ENCODE data around the gene NDRG2.
"Not testable (repeated sequence)": the region's sequence is repeated elsewhere in the genome, so short reads cannot be mapped to it uniquely, and the experiment has no call there.

NDRG2 gene

DNA sequence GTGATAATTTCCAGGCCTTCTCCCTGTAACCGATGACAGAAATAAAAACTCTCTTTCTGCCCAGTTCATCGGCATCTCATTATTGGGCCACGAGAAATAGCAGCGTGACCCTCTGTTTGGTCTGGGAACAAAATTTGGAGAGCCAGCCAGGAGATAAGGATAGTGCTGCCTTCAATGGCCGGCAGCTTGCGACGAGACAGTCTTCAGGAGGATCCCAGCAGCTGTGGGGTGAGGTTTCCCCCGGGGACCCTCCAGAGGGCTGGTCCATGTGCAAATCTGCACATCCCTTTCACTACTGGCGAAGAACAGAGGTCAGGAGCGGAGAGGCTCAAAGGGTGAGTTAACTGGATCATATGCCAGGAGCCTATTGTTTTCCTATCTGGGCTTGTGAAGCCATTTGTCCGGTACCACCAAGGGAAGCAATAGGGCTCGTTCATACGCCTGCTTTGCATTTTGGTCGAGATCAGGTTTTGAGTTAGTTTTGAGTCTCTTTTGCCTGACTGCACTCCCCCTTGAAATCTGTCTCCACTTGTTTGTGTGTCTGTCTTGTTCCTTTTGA, 21.0 kb downstream of the NDRG2 start:
- no peak for DNase-seq

DNA sequence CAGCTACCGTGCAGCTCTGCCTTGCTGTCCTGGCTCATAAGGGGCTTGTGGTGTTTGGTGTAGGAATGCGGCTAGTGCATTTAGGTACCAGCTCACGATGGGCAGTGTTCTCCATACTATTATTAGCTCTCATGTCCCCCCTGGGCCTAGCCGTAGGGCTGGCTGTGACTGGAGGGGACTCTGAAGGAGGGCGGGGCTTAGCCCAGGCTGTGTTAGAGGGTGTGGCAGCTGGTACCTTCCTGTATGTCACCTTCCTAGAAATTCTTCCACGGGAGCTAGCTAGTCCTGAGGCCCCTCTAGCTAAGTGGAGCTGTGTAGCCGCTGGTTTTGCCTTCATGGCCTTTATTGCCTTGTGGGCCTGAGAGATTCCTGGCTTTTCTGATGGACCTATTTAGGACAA, 23.6 kb downstream of the NDRG2 start:
- DNase-seq = no peak

DNA sequence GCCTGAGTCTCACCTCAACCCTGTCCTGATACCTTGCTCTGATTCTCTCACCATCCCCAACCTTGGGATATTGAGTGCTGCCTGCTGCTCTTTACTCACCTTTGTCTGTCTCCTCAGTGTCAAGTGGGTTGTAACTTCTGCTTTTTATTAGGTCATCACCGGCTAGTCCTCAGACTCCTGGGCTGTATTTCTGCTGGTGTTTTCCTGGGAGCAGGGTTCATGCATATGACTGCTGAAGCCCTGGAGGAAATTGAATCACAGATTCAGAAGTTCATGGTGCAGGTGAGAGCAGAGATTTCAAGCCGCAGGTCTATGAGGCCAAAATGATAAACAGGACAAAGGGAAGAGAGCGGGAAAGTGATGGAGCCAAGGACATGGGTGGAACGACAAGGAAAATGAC, 25.3 kb downstream of the NDRG2 start:
- no peak for DNase-seq

DNA sequence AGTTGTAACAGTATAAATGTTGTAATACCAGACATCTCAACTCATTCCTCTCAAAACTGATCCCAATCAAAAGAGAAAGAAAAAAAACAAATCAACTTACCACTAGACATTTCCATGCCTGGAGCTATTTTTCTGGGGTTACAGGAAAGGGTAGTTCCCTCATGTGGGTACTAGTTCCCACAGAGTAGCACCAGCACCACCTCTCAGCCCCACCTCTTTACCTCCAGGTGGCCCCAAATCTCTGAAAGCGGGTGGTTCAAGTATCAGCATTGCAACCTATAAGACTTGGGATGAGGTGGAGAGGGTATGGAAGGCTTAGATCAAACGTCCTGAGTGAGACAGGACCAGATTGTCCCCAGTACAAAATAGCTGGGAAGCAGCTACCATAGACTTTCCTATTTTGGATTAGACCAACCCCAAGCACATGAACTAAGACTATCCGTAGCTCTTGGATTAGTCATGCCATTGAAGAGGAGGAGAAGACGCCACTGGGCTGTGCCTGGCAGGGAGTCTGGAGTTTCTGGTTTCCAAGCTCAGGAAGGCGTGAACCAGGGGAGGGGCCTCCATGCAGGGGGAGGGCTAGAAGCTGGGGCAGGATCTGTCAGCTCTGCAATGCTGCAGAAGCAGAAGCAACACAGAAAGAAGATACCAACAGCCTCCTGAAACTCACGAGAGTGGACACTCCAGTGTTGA, 26.0 kb downstream of the NDRG2 start, which contains the start of gene SLC39A2:
TSS of gene SLC39A2 (plus strand) at position 620 of the 693 bp plus-strand sequence. CDS start 154 bp downstream, outside the sequence.
- no peak for DNase-seq

DNA sequence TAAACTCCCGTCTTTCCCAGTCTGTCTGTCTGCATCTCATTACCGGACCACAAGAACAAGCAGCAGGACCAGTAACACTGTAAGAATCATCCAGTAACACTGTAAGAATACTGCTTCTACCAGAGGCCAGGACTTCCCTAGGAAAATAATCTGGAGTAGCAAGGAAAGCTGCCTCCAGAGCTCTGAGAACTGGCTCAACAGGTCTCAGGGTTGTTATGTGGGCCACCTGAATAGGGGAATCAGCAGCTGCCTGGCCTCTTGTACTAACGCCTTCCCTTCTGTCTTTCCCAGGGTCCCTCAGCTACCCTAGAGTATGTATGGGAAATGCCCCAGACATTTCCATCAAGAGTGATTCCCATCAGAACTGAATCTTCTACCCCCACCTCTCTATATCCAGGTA, 26.7 kb downstream of the NDRG2 start:
- DNase-seq = no peak

DNA sequence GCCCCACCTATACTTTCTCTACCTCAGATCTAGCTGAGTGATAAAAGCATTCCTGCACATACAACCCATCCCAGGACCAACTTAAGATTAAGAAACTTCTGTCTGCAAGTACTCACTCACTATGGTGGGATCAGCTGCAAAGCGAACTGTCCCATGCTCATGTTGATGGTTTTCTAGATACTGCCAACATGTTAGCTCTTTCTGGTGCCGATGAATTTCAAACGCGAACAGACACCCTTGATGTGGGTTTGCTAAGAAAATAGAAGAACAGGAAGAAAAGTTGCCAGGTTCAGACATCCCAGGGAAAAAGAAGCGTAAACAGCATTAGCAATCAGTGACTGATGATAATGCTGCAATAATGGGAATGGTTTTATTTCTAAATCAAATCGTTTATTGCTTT, 27.3 kb downstream of the NDRG2 start:
- DNase-seq = no peak

DNA sequence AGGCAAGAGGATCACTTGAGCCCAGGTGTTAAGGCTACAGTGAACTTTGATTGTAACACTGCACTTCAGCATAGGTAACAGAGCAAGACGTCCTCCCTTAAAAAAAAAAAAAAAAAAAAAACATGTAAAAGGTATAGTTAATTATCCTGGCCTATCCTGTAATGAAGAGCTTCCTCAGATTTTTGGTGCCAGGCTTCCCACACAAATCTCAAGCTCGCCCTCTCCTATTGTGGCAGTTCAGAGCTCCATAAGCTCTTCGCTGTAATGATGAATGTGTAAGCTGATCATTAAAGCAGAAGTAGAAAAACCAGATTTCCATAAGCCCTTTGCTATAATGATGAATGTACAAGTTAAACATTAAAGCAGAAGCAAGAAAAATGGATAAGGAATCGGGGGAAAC, 27.7 kb downstream of the NDRG2 start:
- no peak for DNase-seq

DNA sequence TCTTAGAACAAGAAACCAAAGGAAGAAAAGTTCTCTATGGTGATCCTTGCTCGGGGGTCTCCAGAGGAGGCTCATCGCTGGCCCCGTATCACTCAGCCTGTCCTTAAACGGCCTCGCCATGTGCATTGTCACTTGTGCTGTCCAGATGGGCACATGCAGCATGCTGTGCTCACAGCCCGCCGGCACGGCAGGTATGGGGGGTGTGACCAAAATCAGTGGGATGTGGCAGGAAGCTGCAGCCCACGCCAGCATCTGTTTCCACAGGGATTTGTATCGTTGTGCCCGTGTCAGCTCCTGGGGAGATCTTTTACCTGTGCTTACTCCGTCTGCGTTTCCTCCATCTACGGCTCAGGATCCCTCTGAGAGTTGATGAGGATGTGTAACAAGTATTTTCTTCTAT, 28.3 kb downstream of the NDRG2 start:
- no peak for DNase-seq

DNA sequence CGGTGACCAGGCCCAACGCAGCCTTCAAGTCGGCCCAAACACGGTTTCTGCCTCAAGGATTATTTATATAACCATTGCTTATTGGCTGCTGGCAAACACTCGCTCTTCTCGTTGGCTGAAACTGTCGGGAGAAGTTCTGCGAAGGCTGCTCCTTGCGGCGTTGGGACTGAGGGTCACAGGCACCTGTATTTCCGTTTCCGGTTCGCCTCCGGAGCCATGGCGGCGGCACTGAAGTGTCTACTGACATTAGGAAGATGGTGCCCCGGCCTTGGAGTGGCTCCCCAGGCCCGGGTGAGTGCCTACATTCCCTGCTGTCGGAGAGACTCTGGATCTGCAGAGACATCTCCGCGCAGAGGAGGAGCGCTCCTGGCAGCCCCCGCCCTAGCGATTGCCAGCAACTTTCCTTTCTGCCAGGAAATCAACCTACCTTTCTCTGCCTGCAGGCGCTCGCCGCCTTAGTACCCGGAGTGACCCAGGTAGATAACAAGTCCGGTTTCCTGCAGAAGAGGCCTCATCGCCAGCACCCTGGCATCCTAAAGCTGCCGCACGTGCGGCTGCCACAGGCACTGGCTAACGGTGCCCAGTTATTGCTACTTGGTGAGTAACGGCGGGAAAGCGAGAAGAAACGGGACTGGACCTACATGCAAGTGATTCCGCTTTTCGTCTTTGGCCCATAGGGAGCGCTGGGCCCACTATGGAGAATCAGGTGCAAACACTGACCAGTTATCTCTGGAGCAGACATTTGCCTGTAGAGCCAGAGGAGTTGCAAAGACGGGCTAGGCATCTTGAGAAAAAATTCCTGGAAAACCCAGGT, 34.9 kb downstream of the NDRG2 start, which contains the start of gene METTL17:
TSS of gene METTL17 (plus strand) at position 194 of the 814 bp plus-strand sequence. CDS start at position 217, 23 bp downstream.
- peak; percentile 100 for DNase-seq

DNA sequence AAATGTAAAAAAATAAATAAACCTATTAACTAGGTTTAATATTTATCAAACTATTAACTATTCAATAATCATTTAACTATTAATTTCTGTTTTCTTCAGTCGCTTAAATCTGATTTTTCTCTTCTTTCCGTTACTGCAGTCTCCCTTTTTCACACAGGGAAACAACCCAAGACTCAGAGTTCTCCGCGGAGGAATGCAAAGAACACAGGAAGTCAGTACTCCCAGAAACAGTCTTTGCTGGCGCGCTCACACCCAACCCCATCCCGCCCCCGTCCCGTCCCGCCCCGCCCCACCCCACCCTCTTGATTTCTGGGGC, 35.4 kb downstream of the NDRG2 start:
- no peak for DNase-seq

DNA sequence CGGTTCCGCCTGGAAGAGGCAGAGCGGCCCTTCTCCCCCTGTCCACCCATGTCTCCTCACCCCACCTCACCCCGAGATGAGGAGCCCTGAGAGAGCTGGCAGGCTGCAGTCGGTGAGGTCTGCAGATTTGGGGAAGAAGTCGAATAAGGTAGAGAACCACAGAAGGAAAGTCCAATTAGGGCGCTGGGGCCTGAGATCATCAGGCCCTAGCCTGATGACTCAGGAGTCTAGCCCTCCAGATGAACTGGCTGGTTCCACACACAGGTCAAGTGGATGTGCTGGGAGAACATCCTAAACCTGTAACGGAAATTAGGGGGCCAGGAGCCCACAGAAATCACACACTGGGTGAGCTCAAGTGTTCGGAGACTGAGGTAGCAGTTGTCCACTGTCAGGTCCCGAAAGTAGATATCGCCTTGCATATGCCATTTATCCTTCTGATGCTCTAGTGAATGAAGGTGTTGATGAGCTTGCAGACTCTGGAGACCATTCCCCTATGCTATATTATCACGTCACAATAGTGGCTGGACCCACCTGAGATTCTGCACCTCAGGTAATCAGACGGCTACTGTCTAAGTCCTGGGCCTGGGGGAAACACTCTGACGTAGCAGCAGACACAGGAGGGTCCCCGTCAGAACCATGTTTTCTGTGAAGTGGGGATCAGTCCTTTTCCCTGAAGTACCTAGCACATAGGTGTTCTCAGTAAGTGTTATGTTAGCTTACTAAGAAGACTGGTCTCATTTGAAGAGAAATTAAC, 36.0 kb downstream of the NDRG2 start:
- no peak for DNase-seq

DNA sequence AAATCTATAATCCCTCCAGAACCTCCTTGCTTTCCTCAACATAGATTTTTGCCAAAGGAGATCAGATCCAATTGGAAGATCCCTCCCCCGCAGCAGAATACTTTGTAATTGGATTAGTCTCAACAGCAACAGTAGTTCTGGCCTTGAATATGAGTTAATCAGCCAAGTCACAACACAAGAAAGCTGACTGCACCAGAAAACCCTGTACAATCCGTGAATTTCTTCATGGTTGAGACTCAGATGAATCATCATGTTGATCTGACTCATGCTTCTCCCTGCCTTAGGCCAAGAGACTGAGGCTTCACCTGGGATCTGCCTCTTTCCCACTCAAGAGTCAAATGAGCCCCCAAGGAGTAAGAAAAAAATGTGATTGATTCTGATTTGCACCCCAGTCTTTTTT, 38.0 kb downstream of the NDRG2 start:
- no peak for DNase-seq

DNA sequence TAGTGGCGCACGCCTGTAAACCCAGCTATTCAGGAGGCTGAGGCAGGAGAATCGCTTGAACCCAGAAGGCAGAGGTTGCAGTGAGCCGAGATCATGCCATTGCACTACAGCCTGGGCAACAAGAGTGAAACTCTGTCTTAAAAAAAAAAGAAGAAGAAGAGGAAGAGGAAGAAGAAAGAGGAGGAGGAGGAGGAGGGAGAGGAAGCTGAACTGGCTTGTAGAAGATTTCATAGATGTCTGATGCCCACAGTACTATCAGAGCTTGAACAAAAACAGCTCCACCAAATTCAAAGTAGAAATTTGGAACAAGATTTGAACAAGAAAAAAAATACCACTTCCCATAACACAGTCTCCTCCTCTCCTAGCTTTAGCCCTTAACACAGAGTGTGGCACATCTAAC, 39.2 kb downstream of the NDRG2 start:
- DNase-seq = not testable (repeated sequence)

DNA sequence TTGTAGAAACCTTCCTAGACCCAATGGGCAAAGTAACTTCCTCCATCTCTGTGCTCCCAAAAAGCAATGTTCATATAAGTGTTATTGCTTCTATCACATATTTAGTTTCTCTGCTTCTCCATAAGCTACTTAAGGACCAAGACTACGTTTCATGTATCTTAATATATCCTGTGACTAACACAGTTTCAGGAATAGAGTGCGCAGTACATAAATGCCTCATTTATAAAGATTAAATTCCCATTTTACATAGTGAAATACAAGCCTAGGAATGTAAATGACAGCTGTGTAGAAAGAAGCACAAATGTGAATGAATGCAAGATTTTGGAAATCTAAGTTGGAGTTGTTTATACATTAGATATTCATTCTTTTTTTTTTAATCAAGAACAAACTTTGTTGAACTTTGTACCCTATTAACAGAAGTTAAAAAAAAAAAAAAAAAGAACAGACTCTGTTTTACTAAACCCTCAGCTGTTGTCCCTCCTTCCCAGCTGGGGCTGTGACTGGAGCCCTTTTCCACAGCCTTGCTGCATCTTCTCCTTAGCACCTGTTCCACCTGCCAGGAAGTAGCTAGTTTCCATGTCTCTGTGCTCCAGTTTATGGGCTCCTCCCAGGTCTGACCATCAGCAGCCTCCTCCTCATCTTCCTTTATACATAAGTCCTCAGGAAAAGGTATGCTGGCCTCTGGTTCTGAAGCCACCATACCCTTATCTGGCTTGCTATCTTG, 42.1 kb downstream of the NDRG2 start:
- DNase-seq = no peak

DNA sequence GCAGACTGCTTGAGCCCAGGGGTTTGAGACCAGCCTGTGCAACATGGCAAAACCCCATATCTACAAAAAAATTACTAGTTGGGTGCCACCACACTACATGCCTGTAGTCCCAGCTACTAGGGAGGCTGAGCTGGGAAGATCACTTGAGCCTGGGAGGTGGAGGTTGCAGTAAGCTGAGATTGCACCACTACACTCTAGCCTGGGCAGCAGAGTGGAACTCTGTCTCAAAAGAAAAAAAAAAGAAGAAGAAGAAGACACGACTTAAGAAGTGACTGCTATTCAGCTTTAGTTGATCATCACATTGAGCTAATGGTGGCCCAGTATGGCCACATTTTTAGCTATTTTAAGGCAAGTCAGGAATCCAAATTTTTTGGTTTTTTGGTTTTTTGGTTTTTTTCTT, 44.0 kb downstream of the NDRG2 start:
- DNase-seq = no peak

DNA sequence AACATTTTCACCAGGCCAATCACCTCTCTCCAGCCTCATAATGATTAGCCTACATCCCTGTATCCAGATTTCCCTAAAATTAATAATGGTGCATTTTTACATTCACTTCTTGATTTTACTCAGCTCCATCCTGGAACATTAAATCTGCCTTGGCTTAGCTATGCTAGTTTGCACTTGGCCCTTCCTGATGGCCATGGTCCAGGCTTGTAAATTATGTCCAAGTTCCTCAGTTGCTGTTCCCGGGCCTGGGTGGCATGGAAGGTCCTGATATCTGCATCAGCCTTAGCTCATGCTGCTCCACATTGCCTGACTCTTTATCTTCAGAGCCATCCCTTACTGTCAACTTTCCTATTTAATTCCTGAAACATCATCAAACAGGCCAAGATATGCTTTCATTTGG, 46.2 kb downstream of the NDRG2 start:
- no peak for DNase-seq

DNA sequence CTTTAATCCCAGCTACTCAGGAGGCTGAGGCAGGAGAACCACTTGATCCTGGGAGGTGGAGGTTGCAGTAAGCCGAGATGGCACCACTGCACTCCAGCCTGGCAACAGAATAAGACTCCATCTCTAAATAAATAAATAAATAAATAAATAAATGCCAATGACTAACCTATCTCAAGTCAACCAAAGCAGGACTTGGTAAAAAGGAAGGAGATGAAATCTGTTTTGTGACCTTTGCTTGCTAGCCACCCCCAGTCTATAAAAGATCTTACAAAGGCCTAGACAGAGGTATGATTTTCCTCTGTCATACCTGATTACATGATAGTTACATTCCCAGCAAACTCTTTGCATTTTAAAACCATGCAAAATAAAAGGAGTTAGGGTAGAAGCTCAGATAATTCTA, 48.6 kb downstream of the NDRG2 start:
- no peak for DNase-seq

DNA sequence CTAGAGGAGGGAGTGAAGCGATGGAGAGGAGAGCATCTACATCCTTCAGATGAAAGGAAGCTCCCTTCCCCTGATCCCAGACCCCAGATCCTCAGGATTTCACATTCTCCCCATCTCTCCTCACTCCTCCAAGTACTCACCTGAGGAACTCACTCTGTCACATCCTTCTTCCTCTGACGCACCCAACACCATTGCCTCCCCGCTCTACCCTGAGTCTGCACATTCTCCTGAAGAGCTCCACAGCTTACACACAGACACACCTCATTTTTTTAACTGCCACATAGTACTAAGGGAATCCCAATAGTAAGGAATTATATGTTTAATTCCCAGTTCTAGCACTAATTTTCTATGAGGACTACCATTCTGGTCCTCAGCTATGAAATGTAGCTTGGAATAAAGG, 51.4 kb downstream of the NDRG2 start:
- DNase-seq = no peak

DNA sequence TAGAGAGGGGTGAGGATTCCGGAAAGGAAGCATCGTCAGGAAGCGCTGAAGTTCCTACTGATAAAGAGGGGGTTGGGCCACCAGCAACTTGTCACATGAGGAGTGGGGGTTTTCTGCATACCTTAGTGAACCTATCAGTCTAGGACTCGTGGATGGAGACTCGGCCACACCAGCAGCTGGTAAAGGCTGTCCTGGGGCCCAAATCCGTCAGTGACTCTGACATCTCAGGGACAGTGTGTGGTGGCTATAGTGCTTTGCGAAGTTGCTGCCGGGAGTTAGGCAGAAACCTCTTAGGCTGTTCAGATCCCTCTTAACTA, 53.2 kb downstream of the NDRG2 start:
- no peak for DNase-seq

DNA sequence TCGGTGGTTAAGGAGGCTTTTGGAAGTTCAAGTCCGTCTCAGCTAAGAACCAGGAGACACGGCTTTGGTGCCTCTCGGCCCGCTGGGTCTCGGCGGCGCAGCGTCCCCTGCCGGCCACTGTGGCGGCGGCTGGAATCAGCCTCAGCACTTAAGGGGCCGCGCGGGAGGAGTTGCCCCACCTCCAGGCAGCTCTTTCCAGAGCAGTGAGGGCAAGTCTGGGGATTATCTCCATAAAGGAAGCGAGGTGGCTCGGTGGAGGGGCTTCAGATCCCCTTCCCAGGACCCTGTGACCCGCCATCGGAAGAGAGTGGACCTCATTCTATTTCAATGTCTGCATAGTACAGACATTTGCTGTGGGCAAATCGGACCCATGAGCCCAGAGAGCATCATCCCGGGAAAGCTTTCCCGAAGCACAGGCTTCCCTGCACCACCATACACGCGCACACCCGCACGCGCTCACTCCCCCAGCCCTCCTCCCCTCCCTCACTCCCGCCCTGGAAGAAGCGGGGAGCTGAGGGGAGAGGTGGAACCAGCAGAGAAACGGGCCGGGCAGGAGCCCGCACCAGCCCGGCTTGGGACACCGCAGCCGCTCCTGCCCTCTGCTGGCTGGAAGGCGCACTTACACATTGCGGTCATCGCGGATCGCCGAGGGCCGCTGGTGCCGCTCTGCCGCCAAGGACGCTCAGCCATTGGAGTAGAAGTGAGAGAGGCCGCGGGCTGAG, 53.7 kb downstream of the NDRG2 start:
- peak; percentile 89 for DNase-seq

DNA sequence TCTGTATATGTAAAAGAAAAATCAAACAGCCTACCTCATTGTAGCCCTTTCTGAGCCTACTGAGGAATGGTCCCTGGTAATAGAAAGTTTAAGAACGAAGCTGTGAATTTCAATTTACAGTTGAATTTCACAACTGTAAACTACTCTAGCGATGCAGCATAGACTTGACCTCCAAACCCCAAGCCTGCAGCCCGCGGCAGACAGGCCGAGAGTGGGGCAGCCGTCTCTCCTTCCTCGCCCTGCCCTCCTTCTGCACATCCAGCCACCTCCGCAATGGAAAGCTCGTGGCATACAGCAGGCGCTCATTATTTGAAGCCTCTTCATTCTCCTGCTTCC, 54.2 kb downstream of the NDRG2 start:
- no peak for DNase-seq

DNA sequence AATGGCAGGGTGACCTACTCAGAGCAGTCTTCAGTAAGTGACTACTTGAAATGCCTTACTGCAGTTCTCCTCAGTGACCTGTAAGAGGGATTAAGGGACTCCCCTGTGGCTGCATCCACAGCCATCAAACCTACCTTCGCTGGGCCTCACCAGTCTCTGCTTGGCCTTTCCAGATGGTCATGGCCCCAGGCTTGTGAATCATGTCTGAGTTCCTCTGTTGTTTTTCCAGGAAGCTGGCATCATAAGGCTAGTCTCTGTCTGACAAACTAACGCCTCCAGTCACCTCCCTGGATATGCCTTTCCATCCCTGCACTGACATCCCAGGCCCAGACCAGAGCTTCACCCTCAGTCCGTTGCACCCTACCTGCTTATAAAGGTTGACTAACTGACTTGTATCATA, 55.5 kb downstream of the NDRG2 start:
- no peak for DNase-seq

All from NCI-H2171 treated with DMSO at 0.1 percent for 48 hours (cell line).